NCI-H510A (cell line): ENCODE results near the gene RABAC1.
"Not testable (repeated sequence)": the region's sequence is repeated elsewhere in the genome, so short reads cannot be mapped to it uniquely, and the experiment has no call there.

ENCODE experiments used
- DNase-seq: peaks from one replicate; lab custom pipeline; 2025; lab: John Stamatoyannopoulos, UW

RABAC1 gene

GRCh38 chr19:41959056-41960053 lies at the start of gene RABAC1:
RABAC1 (minus strand) TSS chr19:41959321; CDS start chr19:41959292, 29 bp downstream.
- peak; percentile 94 for DNase-seq

GRCh38 chr19:42006569-42006968 lies 47.4 kb upstream of the RABAC1 start:
- DNase-seq, result no peak

- DNase-seq, result no peak
Observed at GRCh38 chr19:42005504-42005903, 46.4 kb upstream of the RABAC1 start.

- DNase-seq, result no peak
Observed at GRCh38 chr19:42003506-42004294, 44.6 kb upstream of the RABAC1 start.

GRCh38 chr19:41999878-42000208 lies 40.7 kb upstream of the RABAC1 start:
- no peak for DNase-seq

GRCh38 chr19:41999071-41999877 lies 40.2 kb upstream of the RABAC1 start:
- DNase-seq, result no peak

GRCh38 chr19:41998246-41999020 lies 39.3 kb upstream of the RABAC1 start:
- DNase-seq, result peak; percentile 28

GRCh38 chr19:41997851-41998229 lies 38.7 kb upstream of the RABAC1 start:
- no peak for DNase-seq

GRCh38 chr19:41997121-41997850 lies 38.2 kb upstream of the RABAC1 start:
- no peak for DNase-seq

GRCh38 chr19:41995959-41996797 lies 37.1 kb upstream of the RABAC1 start:
- DNase-seq, result no peak

- no peak for DNase-seq
Observed at GRCh38 chr19:41994994-41995958, 36.2 kb upstream of the RABAC1 start.

- DNase-seq, result no peak
Observed at GRCh38 chr19:41994521-41994971, 35.4 kb upstream of the RABAC1 start.

- DNase-seq, result peak; percentile 83
Observed at GRCh38 chr19:41993612-41994483, 34.7 kb upstream of the RABAC1 start, which contains the start of gene ATP1A3. ATP1A3 (minus strand) TSS chr19:41994230; CDS start chr19:41994076, 154 bp downstream.

GRCh38 chr19:41991925-41992569 lies 32.9 kb upstream of the RABAC1 start:
- not testable (repeated sequence) for DNase-seq

GRCh38 chr19:41991025-41991424 lies 31.9 kb upstream of the RABAC1 start:
- no peak for DNase-seq

- DNase-seq, result no peak
Observed at GRCh38 chr19:41990615-41991014, 31.5 kb upstream of the RABAC1 start.

GRCh38 chr19:41990028-41990427 lies 30.9 kb upstream of the RABAC1 start:
- DNase-seq, result no peak
